ENCODE results near the gene ZNF561. TPM values are rescaled to one million over a fixed set of nuclear protein-coding genes. Genes with fewer than 3 reads are reported as not detected.

ZNF561 gene
- polyA plus RNA-seq, 3 donors = 11.0 to 14.3 (median 12.5) TPM

DNA sequence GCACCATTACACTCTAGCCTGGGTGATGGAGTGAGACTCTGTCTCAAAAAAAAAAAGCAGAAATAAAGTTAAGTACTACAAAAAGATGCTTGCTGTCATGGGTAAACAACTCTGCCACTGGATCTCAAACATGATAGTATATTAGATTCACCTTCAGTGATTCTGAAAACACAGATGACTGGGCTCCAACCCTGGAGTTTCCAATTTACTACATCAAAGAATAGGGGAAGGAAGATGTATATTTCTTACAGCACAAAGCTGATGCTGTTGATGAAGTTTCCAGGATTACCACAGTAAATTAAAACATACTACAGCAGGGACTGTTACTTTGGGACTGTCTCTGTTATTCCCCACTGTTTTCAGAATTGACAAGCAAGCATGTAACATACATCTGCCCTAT, 5.2 kb downstream of the ZNF561 start:
- Histone ChIP-seq H3K9ac (ENCODE audit: insufficient read depth, low read length, poor library complexity, severe bottlenecking) (no peak overlapping the region), H3K27me3 (ENCODE audit: control insufficient read depth in 2 of 2, insufficient read depth in 2 of 2, low read length in 2 of 2) (no peaks in the 10 kb centered on the region), H3K36me3 (replicated peaks in 1 of 2; ENCODE audit: control insufficient read depth in 1 of 2, insufficient read depth in 2 of 2, low read length in 2 of 2) (peaks cover 80 to 87% of the 10 kb centered on the region in 2 donors), H3K9me3 (replicated peaks in 1 of 2; ENCODE audit: control insufficient read depth in 1 of 2, insufficient read depth in 1 of 2, low read length in 2 of 2) (peaks cover 32 to 38% of the 10 kb centered on the region in 2 donors), H3K79me2 (ENCODE audit: insufficient read depth, low read length) (peaks cover 10% of the 10 kb centered on the region), H3K4me3 (replicated peaks in 1 of 3; ENCODE audit: low read depth in 2 of 3, low read length in 3 of 3) (no peak overlapping the region), H2AFZ (ENCODE audit: insufficient read depth, low read depth, low read length, poor library complexity, severe bottlenecking) (no peak overlapping the region), H4K20me1 (ENCODE audit: insufficient read depth, low read length) (no peaks in the 10 kb centered on the region), H3K4me1 (ENCODE audit: control insufficient read depth in 1 of 2, insufficient read depth in 2 of 2, low read length in 2 of 2) (peaks cover 8 to 9% of the 10 kb centered on the region in 2 donors), H3K27ac (ENCODE audit: low read depth in 1 of 2, low read length in 2 of 2) (no peak overlapping the region), H3K4me2 (replicated peaks; ENCODE audit: extremely low read depth, low read length, poor library complexity, severe bottlenecking) (no peak overlapping the region)
- Mint-ChIP-seq H3K4me1 (peaks cover 6% of the 10 kb centered on the region), H3K36me3 (peaks cover 77 to 82% of the 10 kb centered on the region in 2 donors), H3K4me3 (no peak overlapping the region), H3K27ac (no peak overlapping the region), H3K27me3 (ENCODE audit: low read depth in 3 of 3) (no peaks in the 10 kb centered on the region), H3K9me3 (peaks cover 22 to 45% (median 40%) of the 10 kb centered on the region in 7 donors)
- DNase-seq = no peak
- intact Hi-C loops (cut with micrococcal nuclease) = no loop called here
- TF ChIP-seq CTCF (IDR thresholded peaks at IDR 0.05) = no peak

GRCh38 chr19:9610484-9611113, 10.4 kb downstream of the ZNF561 start:
- intact Hi-C loops (cut with micrococcal nuclease) = no loop called here
- WGBS (ENCODE audit: insufficient coverage) = no CpG with 5 or more reads among the region's 2 CpGs
- no peak for TF ChIP-seq CTCF (IDR thresholded peaks at IDR 0.05)
- Histone ChIP-seq H3K4me2 (replicated peaks; ENCODE audit: extremely low read depth, low read length, poor library complexity, severe bottlenecking) (no peak overlapping the region), H3K9me3 (replicated peaks in 1 of 2; ENCODE audit: control insufficient read depth in 1 of 2, insufficient read depth in 1 of 2, low read length in 2 of 2) (peaks cover 60 to 64% of the 10 kb centered on the region in 2 donors), H3K36me3 (replicated peaks in 1 of 2; ENCODE audit: control insufficient read depth in 1 of 2, insufficient read depth in 2 of 2, low read length in 2 of 2) (peaks cover 54 to 70% of the 10 kb centered on the region in 2 donors), H3K9ac (ENCODE audit: insufficient read depth, low read length, poor library complexity, severe bottlenecking) (no peak overlapping the region), H2AFZ (ENCODE audit: insufficient read depth, low read depth, low read length, poor library complexity, severe bottlenecking) (no peak overlapping the region), H3K4me3 (replicated peaks in 1 of 3; ENCODE audit: low read depth in 2 of 3, low read length in 3 of 3) (peak overlapping the region in 1 of 3 experiments; percentile 11), H3K27me3 (ENCODE audit: control insufficient read depth in 2 of 2, insufficient read depth in 2 of 2, low read length in 2 of 2) (no peaks in the 10 kb centered on the region), H3K79me2 (ENCODE audit: insufficient read depth, low read length) (no peaks in the 10 kb centered on the region), H4K20me1 (ENCODE audit: insufficient read depth, low read length) (no peaks in the 10 kb centered on the region), H3K27ac (ENCODE audit: low read depth in 1 of 2, low read length in 2 of 2) (no peak overlapping the region), H3K4me1 (ENCODE audit: control insufficient read depth in 1 of 2, insufficient read depth in 2 of 2, low read length in 2 of 2) (no peaks in the 10 kb centered on the region)
- H3K9me3 Mint-ChIP-seq = peaks cover 51 to 87% (median 76%) of the 10 kb centered on the region in 7 donors
- H3K4me3 Mint-ChIP-seq = no peak overlapping the region
- H3K27me3 Mint-ChIP-seq (ENCODE audit: low read depth in 3 of 3) = peaks cover 0 to 1% (median 0%) of the 10 kb centered on the region in 3 donors
- no peak overlapping the region for H3K27ac Mint-ChIP-seq
- peaks cover 62 to 64% of the 10 kb centered on the region in 2 donors for H3K36me3 Mint-ChIP-seq
- H3K4me1 Mint-ChIP-seq = no peaks in the 10 kb centered on the region
- no peak for DNase-seq

Measured in CD14-positive monocyte (primary cell).